ENCODE results near the gene RUBCNL. TPM values are rescaled to one million over a fixed set of nuclear protein-coding genes. Genes with fewer than 3 reads are reported as not detected.

RUBCNL gene
- polyA plus RNA-seq, 2 of the 4 experiments (the other 2 are of a cell fraction), result not detected

DNA sequence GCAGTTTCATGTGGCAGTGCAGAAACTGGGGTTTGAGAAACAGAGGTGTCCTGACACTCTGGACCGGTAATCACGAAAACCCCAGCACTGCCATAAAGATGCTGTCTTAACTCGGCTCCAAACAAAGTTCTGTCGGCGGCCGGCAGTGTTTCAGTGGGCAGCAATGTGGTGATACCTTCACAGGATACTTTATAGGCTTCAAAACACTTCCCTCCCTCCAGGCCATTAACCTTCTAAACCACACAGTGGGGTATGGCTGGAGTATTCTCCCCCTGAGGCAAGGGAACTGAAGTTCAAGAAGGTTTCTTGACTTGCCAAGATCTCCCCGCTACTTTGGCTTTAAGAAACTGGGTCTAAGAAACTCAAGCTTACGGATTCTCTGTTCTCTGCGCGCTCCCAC lies 1.1 kb downstream of the RUBCNL start:
- ChIA-PET CTCF (no interaction called here), POLR2A (no interaction called here)
- FAIRE-seq (no peak), DNase-seq (ENCODE audit: low read depth in 1 of 2, low spot score in 1 of 2) (no peak), ATAC-seq (no peak)
- Histone ChIP-seq H3K4me2 (no peak overlapping the region), H3K9me3 (no peaks in the 10 kb centered on the region), H3K4me3 (no peak overlapping the region), H3K27ac (no peak overlapping the region), H3K4me1 (no peaks in the 10 kb centered on the region)
- TF ChIP-seq KDM5A (IDR thresholded peaks at IDR 0.05) (no peak), HES2 (IDR thresholded peaks at IDR 0.05) (no peak), JUN (IDR thresholded peaks at IDR 0.05) (no peak), RNF2 (IDR thresholded peaks at IDR 0.05; ENCODE audit: borderline replicate concordance, low read depth) (no peak), RCOR1 (IDR thresholded peaks at IDR 0.05; ENCODE audit: low read depth, low read length) (no peak), CBX2 (IDR thresholded peaks at IDR 0.05; ENCODE audit: borderline replicate concordance, low read depth) (no peak), HEYL (CRISPR knock-in tag; IDR thresholded peaks at IDR 0.05) (no peak), NR3C1 (IDR thresholded peaks at IDR 0.05) (no peak), ZC3H11A (IDR thresholded peaks at IDR 0.05) (no peak), CEBPB (IDR thresholded peaks at IDR 0.05) (no peak), REST (IDR thresholded peaks at IDR 0.05) (no peak), POLR2AphosphoS2 (conservative IDR thresholded peaks at IDR 0.05; ENCODE audit: low read length) (no peak), EP300 (IDR thresholded peaks at IDR 0.05) (no peak), RARB (CRISPR knock-in tag; IDR thresholded peaks at IDR 0.05) (no peak), MAX (IDR thresholded peaks at IDR 0.05) (no peak)
- TF ChIP-seq, protein P1, sequence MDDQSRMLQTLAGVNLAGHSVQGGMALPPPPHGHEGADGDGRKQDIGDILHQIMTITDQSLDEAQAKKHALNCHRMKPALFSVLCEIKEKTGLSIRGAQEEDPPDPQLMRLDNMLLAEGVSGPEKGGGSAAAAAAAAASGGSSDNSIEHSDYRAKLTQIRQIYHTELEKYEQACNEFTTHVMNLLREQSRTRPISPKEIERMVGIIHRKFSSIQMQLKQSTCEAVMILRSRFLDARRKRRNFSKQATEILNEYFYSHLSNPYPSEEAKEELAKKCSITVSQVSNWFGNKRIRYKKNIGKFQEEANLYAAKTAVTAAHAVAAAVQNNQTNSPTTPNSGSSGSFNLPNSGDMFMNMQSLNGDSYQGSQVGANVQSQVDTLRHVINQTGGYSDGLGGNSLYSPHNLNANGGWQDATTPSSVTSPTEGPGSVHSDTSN (IDR thresholded peaks at IDR 0.05), result no peak
- TF ChIP-seq, protein P2, sequence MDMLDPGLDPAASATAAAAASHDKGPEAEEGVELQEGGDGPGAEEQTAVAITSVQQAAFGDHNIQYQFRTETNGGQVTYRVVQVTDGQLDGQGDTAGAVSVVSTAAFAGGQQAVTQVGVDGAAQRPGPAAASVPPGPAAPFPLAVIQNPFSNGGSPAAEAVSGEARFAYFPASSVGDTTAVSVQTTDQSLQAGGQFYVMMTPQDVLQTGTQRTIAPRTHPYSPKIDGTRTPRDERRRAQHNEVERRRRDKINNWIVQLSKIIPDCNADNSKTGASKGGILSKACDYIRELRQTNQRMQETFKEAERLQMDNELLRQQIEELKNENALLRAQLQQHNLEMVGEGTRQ (IDR thresholded peaks at IDR 0.05), result no peak
- TF ChIP-seq, protein P3, sequence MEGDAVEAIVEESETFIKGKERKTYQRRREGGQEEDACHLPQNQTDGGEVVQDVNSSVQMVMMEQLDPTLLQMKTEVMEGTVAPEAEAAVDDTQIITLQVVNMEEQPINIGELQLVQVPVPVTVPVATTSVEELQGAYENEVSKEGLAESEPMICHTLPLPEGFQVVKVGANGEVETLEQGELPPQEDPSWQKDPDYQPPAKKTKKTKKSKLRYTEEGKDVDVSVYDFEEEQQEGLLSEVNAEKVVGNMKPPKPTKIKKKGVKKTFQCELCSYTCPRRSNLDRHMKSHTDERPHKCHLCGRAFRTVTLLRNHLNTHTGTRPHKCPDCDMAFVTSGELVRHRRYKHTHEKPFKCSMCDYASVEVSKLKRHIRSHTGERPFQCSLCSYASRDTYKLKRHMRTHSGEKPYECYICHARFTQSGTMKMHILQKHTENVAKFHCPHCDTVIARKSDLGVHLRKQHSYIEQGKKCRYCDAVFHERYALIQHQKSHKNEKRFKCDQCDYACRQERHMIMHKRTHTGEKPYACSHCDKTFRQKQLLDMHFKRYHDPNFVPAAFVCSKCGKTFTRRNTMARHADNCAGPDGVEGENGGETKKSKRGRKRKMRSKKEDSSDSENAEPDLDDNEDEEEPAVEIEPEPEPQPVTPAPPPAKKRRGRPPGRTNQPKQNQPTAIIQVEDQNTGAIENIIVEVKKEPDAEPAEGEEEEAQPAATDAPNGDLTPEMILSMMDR (IDR thresholded peaks at IDR 0.05), result no peak
- TF ChIP-seq, protein P4, sequence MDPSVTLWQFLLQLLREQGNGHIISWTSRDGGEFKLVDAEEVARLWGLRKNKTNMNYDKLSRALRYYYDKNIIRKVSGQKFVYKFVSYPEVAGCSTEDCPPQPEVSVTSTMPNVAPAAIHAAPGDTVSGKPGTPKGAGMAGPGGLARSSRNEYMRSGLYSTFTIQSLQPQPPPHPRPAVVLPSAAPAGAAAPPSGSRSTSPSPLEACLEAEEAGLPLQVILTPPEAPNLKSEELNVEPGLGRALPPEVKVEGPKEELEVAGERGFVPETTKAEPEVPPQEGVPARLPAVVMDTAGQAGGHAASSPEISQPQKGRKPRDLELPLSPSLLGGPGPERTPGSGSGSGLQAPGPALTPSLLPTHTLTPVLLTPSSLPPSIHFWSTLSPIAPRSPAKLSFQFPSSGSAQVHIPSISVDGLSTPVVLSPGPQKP (IDR thresholded peaks at IDR 0.05; ENCODE audit: low read depth, low read length), result no peak
- WGBS (ENCODE audit: missing lambda C conversion rate), result 78% methylated on average over 10 of the region's 10 CpGs
